GM19438 (cell line): Measurements from ENCODE around the gene CA12.

Experiments
- ATAC-seq: cut with Tn5 transposase; IDR thresholded peaks from one replicate; pipeline ENCODE4 v1.9.1; 2021; ENCODE audit warnings: low read depth; ENCODE audit not compliant: unreplicated experiment

Gene CA12

DNA sequence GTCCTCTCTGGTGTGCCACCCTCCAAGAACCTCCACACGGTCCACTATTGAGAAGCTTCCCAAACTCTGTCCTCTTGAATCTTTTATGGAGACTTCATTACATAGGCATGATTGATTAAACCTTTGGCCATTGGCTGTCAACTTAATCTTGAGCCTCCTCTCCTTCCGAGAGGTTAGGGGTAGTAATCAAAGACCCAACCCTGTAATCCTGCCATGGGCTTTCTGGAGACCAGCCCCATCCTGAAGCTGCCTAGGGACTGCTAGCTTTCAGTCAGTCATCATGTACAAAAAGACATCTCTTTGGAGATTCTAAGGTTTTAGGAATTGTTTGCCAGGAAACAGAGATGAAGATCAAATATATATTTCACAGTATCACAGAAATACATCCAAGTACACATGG is 67.2 kb downstream of the CA12 start:
- no peak for ATAC-seq

DNA sequence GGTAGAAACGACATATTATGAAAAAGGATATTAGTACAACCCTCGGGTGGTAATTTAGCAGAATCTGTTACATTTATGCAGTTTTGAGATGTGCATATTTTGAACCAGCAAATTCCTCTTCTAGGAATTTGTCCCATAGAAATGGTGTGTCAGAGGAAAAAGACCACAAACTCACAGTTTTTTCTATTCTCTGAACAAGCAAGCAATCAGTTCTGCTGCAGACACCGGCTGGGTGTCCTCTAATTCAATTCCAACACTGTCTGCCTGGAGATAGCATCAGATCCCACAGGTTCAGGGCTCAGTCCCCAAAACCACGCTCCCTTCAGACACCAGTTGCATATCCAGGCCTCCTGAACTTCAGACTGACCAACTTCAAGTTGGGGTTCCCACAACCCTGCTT is 67.8 kb downstream of the CA12 start:
- no peak for ATAC-seq

DNA sequence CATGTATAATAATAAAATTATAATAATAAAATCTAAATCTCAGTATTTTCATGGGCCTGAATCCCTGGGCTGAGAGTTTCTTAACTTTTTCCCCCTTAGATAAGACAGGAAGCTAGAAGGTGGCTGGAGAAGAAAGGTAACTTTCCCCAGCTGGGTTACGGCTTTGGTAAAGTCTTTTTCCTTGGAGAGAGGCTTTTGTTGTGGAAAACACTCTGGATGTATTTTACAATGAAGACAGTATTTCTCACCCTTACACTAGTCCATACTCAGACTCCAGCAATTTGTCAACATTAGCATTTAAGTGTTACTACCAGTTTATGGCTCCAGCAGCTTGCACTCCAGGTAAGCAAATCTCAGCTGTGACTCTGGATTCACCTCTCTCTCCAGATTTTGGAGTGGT is 69.4 kb downstream of the CA12 start:
- ATAC-seq: no peak

DNA sequence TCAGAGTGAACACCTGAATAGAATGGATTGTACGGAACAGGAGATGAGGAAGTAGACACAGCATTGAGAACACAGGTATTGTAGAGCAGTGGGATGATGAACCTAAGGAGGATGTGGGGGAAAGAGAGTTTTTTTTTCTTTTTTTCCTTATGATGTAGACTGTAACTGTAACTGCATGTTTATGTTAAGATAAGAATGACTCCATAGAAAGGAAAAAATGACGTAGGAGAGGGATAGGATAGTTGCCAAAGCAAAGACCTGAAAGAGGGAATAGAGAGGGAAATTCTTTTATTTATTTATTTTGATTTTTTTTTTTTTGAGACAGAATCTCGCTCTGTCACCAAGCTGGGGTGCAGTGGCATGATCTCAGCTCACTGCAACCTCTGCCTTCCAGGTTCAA is 71.0 kb downstream of the CA12 start:
- ATAC-seq: no peak

DNA sequence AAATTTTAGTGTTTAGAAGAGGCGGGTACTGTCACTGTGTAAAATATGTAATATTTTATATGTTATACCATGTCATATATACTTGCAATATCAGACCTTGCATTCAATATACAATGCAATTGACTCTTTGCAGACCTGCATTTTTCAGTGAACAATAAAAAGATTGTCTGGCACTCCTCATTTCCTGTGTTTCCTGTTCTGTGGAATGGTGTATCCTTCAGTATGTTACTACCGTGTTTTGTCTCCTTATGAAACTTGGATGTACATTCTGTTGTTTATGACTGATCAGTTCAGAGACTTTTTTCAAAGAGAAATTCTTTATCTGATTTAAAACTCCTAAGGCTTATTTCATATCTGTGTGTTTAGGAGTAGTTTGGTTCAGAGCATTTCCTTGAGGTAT is 72.7 kb downstream of the CA12 start:
- ATAC-seq: no peak

DNA sequence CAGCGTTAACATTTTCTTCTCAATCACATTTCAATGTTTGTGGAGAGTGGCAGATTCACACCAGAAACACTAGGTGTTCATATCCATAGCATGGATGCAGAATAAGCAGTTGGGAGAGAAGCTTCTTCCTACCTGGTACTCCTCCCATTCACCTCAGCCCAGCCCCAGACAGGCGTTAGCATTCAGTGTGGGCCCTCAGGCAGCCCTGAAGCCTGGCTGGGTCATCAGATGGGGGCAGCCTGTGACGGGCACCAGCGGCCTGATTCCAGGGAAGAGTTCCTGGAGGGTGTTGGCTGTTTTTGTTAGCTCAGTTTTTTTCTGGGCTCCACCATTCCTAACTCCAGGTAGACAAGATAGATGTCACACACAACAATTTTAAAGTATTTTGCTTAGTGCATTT is 73.2 kb downstream of the CA12 start:
- no peak for ATAC-seq

DNA sequence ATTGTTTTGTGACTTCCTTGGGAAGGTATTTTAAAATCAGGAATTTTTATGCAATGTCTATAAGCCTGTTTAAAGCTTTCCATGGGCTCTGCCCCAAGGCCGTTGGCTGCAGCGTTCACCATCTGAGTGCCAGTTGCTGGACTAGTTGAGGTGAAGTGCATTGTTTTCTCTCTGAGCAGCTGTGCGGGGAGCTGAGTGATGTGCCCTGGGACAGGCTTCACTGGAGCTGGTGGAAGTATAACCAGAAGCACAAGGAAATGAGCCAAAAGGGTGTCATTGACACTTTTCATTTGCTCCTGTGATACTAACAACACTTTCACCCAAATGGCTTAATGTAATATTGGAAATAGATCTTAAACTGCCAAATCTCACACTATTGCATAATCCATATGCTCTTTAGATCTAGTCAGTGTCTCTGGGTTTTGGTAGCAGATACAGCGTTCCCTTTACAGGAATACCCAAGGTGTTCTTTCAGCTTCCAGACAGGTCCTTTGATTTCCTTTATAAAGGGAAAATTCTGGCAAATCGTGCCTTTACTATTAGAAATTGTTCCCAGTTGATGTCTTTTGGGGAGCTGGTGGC is 75.1 kb downstream of the CA12 start:
- ATAC-seq: no peak

DNA sequence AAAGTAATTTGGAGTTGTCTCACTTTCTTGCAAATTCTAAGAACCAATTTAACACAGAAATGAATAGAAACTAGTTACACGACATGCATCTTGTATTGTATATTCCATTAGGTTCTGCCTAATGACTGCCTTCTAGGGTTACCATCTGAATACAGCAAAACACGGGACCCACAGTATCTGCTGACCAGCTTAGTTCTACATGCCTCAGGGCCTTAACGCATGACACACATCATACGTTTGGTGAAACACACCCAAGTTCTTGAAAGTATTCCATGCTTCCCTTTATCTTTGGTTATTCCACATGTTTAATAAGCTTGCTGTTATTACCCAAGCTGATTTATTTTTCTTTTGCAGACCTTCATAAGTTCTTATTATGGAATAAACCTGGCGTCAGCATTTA is 76.4 kb downstream of the CA12 start:
- ATAC-seq: no peak

DNA sequence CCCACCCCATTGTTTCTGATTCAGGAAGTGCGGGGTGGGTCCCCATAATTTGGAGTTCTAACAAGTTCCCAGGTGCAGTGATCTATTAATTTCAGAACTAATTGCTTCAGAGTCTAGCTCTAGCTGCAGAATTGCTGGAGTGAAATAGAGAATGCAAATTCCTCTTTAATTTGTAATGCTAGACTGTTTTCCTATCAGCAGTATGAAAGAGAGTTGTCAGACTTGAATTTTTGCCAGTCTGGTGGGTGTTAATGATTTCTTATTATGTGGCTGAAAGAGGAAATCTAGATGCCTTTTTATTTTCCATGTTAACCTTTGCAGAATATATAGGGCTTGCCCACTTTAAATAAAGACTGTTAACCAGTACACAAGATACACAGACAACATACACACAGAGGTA is 80.6 kb downstream of the CA12 start:
- no peak for ATAC-seq

DNA sequence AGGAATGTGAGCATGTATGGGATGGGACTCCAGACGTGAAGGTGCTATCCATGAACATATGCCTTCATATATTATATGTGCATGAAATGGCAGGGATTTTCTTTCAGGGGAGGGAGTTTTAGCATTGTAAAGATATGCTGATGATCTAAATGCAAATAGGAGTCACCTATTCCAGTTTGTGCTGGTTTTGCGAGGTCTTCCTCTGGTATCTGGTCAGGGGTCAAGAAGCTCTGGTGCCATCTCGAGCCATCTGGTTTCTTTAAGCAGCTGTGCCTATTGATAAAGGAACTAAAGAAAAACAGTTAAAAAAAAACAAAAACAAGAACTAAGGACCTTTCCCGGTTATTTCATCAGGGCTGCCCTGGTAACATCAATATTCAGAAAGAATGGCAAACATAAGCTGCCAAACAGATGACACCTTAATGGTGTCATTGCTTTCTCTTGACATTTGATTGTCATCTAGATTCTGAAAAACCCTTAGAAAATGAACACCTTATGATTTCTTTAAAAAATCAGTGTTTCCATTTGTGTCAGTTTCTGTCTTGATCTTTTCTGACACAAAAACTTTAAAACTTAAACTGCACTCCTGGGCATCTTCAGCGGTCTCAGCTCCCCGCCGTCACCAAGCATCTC is 81.6 kb downstream of the CA12 start:
- no peak for ATAC-seq

DNA sequence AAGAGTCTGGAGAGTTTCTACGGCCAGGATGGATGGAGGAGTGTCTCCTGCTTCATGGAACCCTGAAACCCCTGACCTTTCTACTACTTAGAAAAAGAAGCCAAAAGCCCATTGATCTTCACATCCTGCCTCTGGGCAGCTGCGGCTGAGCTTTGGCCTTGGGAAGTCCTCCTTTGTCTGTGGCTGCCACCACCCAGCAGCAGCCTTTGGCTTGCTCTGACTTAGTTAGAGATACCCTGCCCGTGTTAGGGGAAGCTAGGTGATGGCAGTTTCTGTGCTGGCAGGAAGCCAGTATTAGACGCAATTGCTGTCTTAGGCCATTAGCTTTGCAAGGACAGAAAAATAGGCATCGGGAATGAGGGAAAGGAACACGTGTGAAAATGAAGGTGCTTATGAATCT is 85.5 kb downstream of the CA12 start:
- no peak for ATAC-seq

DNA sequence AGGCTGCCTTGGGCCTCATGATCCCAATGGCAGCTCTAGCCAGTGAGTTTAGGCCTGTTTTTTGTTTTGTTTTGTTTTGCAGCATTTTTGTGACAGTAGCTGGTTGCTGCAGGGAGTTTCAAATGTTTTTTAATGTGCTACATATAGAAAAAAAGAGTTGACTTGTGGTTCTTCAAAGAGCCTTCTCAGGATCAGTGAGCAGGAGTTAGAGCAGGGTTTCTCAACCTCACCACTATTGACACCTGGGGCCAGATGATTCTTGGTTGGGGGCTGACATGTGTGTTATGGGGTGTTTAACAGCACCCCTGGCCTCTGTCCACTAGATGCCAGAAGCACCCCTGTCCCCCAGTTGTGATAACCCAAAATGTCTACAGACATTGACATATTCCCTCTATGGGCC is 86.3 kb downstream of the CA12 start:
- ATAC-seq: no peak

DNA sequence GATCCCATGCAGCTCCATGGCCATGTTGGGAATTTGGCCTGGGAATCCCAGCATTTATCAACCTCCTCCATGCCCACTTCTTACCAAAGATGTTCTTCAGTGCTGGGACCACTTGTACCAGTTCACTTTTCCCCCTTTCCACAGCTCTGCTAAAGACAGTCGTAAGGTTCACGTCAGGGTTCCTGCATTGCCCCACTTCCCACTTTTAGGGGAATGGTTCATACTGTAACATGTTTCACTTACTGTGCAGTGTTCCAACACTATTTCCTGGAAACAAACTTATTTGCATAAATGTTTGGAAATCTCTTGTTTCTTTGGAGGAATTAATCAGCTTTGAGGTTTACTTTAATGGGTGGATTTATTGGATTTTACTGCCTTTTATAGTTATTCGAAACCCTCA is 87.3 kb downstream of the CA12 start:
- no peak for ATAC-seq

DNA sequence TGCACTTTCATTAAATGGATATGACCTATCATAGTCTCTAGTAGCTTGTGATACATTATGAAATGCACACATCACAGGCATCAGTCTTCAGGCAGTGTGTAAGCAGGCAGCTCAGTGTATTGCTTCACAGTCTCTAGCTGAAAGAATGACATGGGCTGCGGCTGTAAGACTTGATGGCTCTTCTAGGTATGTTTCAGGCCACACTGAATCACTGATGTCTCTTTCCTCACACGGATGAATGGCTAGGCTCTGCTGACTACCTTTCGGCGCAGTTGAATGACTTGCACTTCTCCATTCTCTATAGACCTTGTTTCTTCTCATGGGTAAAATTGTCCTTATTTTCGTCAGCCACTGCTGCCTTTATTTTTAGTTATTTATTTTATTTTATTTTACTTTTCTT is 88.9 kb downstream of the CA12 start:
- ATAC-seq: no peak

DNA sequence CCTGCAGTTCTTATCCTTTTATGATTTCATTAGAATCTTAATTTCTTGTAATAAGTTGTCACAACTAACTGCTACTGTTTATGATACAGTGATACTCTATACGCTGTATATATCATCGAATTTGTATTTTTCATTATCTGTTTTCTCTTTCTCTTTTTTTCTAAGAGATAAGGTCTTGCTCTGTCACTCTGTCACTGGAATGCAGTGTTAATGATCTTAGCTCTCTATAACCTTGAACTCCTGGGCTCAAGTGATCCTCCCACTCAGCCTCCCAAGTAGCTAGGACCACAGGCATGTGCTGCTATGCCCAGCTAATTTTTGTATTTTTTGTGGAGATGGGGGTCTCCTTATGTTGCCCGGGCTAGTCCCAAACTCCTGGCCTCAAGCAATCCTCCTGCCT is 89.4 kb downstream of the CA12 start:
- ATAC-seq: no peak

DNA sequence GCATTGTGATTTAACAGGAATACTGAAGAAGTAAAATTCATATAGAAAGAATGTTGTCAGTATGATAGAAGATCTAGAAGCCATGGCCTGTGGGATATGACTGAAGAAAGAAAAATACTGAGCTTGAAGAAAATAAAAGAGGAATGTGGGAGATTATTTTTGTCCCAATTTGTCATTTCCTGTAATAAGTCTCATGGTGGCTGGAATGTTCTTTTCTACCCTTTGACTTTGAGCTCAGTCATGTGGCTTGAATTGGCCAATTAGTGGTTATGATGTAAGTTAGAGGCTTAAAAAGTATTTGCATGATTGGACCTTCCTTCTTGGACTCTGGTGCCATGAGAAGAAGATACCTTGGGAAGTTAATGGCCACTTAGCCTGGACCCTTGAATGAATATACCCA is 90.1 kb downstream of the CA12 start:
- ATAC-seq: no peak

DNA sequence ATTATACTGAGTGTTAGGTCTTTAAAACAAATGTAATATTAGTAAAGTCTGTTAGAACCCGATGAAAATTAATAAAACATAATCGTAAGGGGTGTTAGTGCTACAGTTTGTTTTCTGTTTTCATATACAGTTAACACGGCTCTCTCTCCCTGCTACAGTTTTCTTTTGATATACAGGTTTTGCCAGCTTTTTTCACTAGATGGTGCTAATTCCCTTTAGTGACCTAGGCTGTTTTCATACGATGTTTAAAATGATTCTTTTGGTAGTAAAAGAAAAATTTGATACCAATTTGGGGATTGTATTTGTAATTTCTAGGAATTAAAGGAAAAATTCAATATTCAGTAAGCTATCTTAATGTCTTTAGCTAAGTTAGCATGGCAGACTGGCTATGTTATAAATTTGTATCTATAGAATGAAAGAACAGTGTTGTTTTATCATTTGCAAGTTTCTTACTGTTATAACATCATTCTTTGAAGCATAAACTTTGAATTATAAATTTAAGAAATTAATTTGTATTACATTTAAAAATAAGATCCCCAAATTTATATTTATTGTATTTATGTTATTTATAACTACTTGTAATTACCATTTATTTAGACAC is 92.8 kb downstream of the CA12 start:
- ATAC-seq: no peak

DNA sequence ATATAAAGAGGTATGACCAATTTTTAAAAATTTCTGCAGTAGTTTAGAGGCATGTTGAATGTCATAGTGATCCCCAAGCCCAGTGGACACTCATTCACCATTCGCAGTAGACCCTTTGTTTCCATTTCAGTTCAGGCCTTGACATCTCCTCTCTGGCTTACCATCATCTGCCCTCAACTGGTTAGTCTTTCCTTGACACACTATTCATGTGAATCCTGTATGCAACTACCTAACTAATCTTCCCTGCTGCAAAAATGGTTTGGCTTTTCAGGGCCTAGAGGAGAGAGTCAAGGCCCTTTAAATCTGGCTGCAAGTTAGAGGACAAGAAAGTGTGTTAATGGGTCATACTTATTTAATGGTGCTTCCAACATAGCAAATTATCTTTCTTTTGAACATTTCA is 93.3 kb downstream of the CA12 start:
- no peak for ATAC-seq

DNA sequence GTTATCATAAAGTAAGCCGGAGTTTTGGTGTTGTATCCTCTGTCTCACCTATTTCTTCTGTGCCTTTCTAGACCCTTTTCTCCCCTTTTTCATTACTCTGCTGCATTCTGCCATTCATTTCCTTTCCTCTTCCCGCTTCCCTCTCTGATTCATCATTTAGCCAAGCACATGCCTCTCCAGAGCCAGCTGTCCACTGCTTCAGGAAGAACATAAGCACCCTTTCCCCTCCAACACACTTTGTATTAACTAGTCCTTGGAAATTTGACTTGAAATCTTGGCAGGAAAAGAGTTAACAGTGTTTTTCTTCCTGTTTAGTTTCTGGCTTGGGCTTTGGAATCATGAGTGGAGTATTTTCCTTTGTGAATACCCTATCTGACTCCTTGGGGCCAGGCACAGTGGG is 94.5 kb downstream of the CA12 start:
- ATAC-seq: no peak

DNA sequence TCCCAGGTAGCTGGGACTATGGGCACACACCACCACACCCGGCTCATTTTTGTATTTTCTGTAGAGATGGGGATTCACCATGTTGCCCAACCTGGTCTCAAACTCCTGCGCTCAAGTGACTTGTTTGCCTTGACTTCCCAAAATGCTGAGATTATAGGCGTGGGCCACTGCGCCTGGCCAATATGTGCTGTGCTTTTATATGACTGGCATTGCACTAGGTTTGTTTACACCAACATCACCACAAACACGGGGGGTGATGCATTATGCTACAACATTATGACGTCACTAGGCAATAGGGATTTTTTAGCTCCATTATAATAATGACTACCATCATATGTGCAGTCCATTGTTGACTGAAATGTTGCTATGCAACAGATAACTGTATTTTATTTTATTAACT is 97.3 kb downstream of the CA12 start:
- ATAC-seq: no peak

DNA sequence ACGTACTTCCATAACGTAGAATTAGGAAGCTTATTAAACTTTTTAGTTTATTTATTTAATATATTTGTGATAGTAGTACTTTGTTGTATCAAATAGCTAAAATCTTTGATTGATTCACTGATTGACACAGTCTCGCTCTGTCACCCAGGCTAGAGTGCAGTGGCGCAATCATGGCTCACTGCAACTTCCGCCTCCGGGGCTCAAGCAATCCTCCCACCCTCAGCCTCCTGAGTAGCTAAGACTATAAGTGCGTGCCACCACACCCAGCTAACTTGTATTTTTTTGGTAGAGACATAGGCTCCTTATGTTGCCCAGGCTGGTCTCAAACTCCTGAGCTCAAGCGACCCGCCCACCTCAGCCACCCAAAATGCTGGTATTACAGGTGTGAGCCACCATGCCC is 98.5 kb downstream of the CA12 start:
- ATAC-seq: no peak

DNA sequence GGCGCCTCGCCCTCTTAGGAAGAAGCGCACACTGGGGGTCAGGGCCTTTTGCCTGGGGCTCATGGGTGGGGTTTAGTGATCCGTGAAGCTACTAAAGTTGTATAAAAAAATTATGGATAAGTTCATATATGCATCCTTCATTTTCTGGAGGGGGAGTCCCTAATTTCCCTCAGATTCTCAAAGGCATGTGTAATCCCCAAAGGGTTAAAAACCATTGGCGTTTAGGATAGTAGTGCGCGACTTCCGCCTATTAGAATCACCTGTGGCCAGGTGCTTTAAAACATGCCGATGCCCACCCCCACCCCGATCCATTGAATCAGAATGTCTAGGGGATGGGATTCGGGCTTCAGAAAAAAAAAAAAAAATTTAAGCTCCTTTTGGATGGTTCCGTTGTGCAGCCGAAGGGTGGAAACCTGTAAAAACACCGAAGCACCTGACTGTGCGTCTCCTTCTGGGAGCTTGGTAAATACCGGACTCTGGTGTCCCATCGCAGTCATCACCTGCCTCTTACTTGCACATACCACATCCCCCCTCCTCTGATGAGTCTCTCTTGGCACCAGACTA is 103.7 kb downstream of the CA12 start:
- ATAC-seq: peak; percentile 23
